ENCODE data around the gene ASIC4.
A peak's percentile ranks its signal among the peaks of the same experiment; 100 is the strongest.

GRCh38 chr2:219553168-219553417 is 38.8 kb downstream of the ASIC4 start:
- no peak for TF ChIP-seq POLR2AphosphoS5 (IDR thresholded peaks at IDR 0.05; ENCODE audit: low read depth, low read length)
- no peak for TF ChIP-seq ZNF512 (CRISPR knock-in tag; IDR thresholded peaks at IDR 0.05)
- TF ChIP-seq SIN3B (IDR thresholded peaks at IDR 0.05; ENCODE audit: low read length), result no peak
- peak; percentile 8; the same call in 1 of the 2 replicates for TF ChIP-seq ZNF891 (CRISPR knock-in tag; IDR thresholded peaks at IDR 0.05)
- TF ChIP-seq CTCF (CRISPR knock-in tag; IDR thresholded peaks at IDR 0.05), result no peak
- TF ChIP-seq RAD21 (CRISPR knock-in tag; IDR thresholded peaks at IDR 0.05), result no peak
- no peak for TF ChIP-seq POLR2A (IDR thresholded peaks at IDR 0.05; ENCODE audit: insufficient read depth in 1 of 2, low read depth in 2 of 2, low read length in 2 of 2)
- no peak for TF ChIP-seq EP300 (IDR thresholded peaks at IDR 0.05; ENCODE audit: low read depth in 2 of 2, low read length in 2 of 2)
- TF ChIP-seq EP300 (CRISPR knock-in tag; IDR thresholded peaks at IDR 0.05; ENCODE audit: borderline replicate concordance), result no peak
- TF ChIP-seq ZNF607 (CRISPR knock-in tag; IDR thresholded peaks at IDR 0.05; ENCODE audit: borderline replicate concordance), result no peak
- TF ChIP-seq FOXP4 (CRISPR knock-in tag; IDR thresholded peaks at IDR 0.05), result no peak

All from HepG2 (cell line).